ENCODE measurements around the gene PCDHGC3.

The PCDHGC3 gene

GRCh38 chr5:141485321-141486055, 9.7 kb downstream of the PCDHGC3 start:
- no peak for DNase-seq (ENCODE audit: low spot score)

GRCh38 chr5:141486091-141486490, 10.3 kb downstream of the PCDHGC3 start:
- no peak for DNase-seq (ENCODE audit: low spot score)

- no peak for DNase-seq (ENCODE audit: low spot score)
Measured at GRCh38 chr5:141487131-141487530, 11.4 kb downstream of the PCDHGC3 start.

- peak; percentile 29 for DNase-seq (ENCODE audit: low spot score)
Measured at GRCh38 chr5:141488591-141489561, 13.1 kb downstream of the PCDHGC3 start, which contains the start of gene PCDHGC5. TSS of gene PCDHGC5 (plus strand) at chr5:141489081. CDS start at chr5:141489241, 160 bp downstream.

- DNase-seq (ENCODE audit: low spot score), result no peak
Measured at GRCh38 chr5:141489841-141490240, 14.1 kb downstream of the PCDHGC3 start.

- DNase-seq (ENCODE audit: low spot score), result no peak
Measured at GRCh38 chr5:141490271-141490670, 14.5 kb downstream of the PCDHGC3 start.

- no peak for DNase-seq (ENCODE audit: low spot score)
Measured at GRCh38 chr5:141490771-141491170, 15.0 kb downstream of the PCDHGC3 start.

GRCh38 chr5:141491323-141492167, 15.8 kb downstream of the PCDHGC3 start:
- peak; percentile 25 for DNase-seq (ENCODE audit: low spot score)

- peak; percentile 18 for DNase-seq (ENCODE audit: low spot score)
Measured at GRCh38 chr5:141492168-141492885, 16.6 kb downstream of the PCDHGC3 start.

- no peak for DNase-seq (ENCODE audit: low spot score)
Measured at GRCh38 chr5:141493500-141494422, 18.0 kb downstream of the PCDHGC3 start.

- DNase-seq (ENCODE audit: low spot score), result peak; percentile 53
Measured at GRCh38 chr5:141494761-141495452, 19.1 kb downstream of the PCDHGC3 start.

- DNase-seq (ENCODE audit: low spot score), result no peak
Measured at GRCh38 chr5:141495453-141495811, 19.7 kb downstream of the PCDHGC3 start.

- peak; percentile 43 for DNase-seq (ENCODE audit: low spot score)
Measured at GRCh38 chr5:141496038-141496437, 20.3 kb downstream of the PCDHGC3 start.

GRCh38 chr5:141501761-141502160, 26.0 kb downstream of the PCDHGC3 start:
- DNase-seq (ENCODE audit: low spot score), result no peak

- DNase-seq (ENCODE audit: low spot score), result no peak
Measured at GRCh38 chr5:141503681-141504080, 27.9 kb downstream of the PCDHGC3 start.

GRCh38 chr5:141504216-141504615, 28.4 kb downstream of the PCDHGC3 start:
- no peak for DNase-seq (ENCODE audit: low spot score)

- no peak for DNase-seq (ENCODE audit: low spot score)
Measured at GRCh38 chr5:141506381-141507155, 30.8 kb downstream of the PCDHGC3 start.

- DNase-seq (ENCODE audit: low spot score), result no peak
Measured at GRCh38 chr5:141507387-141508091, 31.8 kb downstream of the PCDHGC3 start.

All from iPS-NIHi11 (cell line).